AG09319 (cell line): ENCODE measurements around the gene KRTDAP.

Experiments
- DNase-seq: peaks from one replicate; pipeline ENCODE4 v3.0.0-alpha.2; 2010; ENCODE audit warnings: low read depth; ENCODE audit errors: extremely low read depth
- TF ChIP-seq, protein P1 (sequence below): IDR thresholded peaks from 2 replicates; pipeline ENCODE4 v1.5.1; 2011; ENCODE audit warnings: low read depth, mild to moderate bottlenecking, inconsistent platforms, low read length, moderate library complexity

KRTDAP gene

DNA sequence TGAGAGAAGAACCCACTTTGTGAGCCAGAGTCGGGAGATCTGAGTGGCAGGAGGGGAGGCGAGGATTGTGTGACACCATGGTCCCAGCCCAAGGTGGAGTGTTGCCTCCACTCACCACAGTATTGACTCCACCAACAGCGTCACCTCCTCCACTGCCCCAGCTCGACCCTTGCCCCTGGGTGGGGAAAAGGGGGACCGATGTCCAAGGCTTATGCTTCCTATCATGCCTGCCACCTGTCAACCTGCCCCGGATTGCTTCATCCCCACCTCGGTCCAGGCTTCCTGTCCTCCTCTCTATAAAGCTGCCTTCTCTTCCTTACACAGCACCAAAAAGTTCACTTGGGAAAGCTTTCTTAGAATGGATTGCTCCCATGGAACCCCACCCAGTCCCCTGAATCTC, 15.7 kb upstream of the KRTDAP start:
- DNase-seq: no peak
- TF ChIP-seq, protein P1, sequence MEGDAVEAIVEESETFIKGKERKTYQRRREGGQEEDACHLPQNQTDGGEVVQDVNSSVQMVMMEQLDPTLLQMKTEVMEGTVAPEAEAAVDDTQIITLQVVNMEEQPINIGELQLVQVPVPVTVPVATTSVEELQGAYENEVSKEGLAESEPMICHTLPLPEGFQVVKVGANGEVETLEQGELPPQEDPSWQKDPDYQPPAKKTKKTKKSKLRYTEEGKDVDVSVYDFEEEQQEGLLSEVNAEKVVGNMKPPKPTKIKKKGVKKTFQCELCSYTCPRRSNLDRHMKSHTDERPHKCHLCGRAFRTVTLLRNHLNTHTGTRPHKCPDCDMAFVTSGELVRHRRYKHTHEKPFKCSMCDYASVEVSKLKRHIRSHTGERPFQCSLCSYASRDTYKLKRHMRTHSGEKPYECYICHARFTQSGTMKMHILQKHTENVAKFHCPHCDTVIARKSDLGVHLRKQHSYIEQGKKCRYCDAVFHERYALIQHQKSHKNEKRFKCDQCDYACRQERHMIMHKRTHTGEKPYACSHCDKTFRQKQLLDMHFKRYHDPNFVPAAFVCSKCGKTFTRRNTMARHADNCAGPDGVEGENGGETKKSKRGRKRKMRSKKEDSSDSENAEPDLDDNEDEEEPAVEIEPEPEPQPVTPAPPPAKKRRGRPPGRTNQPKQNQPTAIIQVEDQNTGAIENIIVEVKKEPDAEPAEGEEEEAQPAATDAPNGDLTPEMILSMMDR: no peak

DNA sequence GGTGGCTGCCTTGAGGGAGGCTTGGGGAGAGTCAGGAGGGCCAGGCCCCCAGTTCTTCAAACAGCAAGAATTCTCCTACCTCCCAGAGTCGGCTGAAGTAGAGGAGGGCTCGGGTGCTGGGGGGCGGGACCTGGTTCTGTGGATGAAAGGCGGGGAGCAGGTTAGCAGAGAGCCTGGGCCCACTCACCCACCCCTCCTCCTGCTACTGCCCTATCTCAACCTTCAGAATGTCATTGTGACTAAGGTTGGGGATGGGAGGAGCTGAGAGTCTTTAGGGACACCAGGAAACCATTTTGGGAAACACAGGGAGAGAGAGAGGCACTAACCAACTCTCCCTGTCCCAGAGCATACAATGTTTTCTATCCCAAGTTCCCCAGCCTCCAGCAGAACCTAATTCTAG, 12.5 kb upstream of the KRTDAP start:
- TF ChIP-seq, protein P1: no peak
- DNase-seq: no peak

DNA sequence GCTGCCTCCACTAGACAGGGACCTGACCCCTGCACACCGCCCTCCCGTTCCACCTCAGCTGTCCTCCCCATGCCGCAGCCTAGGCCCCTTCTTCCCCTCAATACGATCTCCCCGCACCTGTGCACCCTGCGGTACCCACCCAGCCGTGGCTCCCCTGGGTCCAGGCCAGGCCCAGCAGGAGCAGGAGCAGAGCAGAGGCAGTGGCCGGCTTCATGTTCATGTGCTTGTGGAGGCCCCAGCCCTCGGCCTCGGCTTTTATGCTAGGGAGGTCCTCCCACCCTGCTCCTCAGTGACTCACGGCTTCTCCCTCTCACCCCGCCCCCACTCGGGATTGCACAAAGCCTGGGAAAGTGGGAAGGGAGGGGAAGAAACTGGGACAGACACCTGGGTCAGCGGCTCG, 11.4 kb upstream of the KRTDAP start:
- TF ChIP-seq, protein P1: no peak

DNA sequence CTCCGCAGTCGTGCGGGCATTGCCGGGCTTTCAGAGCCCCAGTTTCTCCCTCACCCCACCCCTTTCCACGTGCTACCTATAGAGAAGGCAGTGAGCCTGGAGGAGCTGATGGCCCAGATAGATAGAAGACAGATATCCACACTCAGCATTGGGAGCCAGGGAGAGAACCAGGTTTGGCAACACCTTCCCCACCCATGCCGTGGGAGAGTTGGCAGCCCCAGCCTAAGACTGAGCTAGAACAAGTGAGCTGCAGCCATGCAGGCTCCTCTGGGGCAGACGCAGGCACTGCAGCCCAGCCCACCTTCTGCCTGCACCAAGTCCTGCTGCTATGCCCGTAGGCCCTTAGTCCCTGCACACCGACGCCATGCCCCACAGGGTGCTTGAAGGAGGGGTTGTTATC, 10.3 kb upstream of the KRTDAP start:
- TF ChIP-seq, protein P1: no peak
- no peak for DNase-seq

More for the DNA sequence above, 11.4 kb upstream of the KRTDAP start:
- no peak for DNase-seq

DNA sequence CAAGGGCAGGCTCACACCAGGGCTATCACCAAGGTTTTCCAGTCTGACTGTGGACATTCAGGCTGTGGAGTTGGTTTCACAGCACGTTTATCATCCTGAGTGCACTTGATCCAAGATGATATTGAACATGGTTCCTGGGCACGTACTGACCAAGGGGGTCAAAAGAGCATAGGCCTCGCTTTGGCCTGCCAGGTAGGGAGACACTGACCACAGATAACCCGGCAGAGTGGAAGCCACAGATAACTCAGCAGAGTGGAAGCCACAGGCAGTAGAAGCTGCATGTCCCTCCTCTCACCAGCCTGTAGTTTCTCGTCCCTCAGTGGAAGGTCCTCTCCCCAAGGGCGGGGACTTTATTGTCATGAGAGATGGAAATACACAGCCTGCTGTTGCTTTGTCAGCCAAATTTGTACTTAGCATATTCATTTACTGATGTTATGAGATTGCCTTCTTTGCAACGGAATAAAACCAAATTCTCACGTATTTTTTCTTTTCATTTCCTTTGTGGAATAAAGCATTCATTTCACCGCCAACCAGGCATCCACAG, 8.8 kb upstream of the KRTDAP start:
- DNase-seq: no peak
- TF ChIP-seq, protein P1: no peak

DNA sequence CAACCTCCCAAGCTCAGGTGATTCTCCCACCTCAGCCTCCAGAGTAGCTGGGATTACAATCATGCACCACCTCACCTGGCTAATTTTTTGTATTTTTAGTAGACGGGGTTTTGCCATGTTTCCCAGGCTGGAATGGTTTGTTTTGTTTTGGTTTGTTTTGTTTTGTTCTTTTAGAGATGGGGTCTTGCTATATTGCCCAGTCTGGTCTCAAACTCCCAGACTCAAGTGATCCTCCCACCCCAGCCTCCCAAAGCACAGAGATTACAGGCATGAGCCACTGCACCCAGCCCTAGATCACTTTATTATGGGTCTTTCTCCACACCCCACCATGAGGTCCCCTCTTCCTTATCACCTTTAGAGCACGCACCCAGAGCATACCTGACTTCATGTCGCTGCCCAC, 8.0 kb upstream of the KRTDAP start:
- TF ChIP-seq, protein P1: no peak
- DNase-seq: no peak

DNA sequence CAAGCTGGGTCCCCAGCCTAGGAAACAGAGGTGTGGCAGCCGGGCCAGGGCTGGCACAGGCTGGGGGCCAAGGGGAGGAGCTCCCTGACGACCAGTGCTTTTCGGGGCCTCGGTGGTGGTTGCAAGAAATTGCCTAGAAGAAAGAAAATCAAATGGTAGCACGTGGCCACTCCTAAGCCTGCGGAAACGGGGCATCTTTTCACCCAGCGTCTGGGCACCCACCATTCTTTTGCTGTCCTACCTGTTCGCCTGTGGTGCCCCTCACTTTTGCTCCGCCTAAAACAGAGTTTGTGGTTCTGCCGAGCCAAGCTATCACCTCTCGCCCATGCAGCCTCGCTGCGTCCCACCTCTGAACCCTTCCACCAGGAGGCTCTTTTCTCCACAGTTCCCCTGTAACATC, 7.1 kb upstream of the KRTDAP start:
- DNase-seq: no peak
- TF ChIP-seq, protein P1: no peak
